HUES6 (cell line): ENCODE results near the gene SMAD7.
A peak's percentile ranks its signal among the peaks of the same experiment; 100 is the strongest.

Experiments used
- H3K27ac ChIP-seq: 2 replicates; pipeline ENCODE4 v1.7.0; 2013; ENCODE audit warnings: low read depth, mild to moderate bottlenecking, low read length, inconsistent platforms
- H3K27me3 ChIP-seq: 2 replicates; pipeline ENCODE4 v1.6.1; 2013; ENCODE audit warnings: low read length; ENCODE audit not compliant: control insufficient read depth, insufficient read depth
- H3K36me3 ChIP-seq: 2 replicates; pipeline ENCODE4 v1.6.1; 2013; ENCODE audit warnings: low read length; ENCODE audit not compliant: control insufficient read depth, insufficient read depth
- H3K4me1 ChIP-seq: 2 replicates; pipeline ENCODE4 v1.6.1; 2013; ENCODE audit warnings: low read length; ENCODE audit not compliant: control insufficient read depth, insufficient read depth
- H3K4me3 ChIP-seq: 2 replicates; pipeline ENCODE4 v1.5.1; 2013; ENCODE audit warnings: low read depth, low read length
- H3K9ac ChIP-seq: one replicate; pipeline ENCODE4 v1.6.1; 2013; ENCODE audit warnings: mild to moderate bottlenecking, low read length
- H3K9me3 ChIP-seq: 2 replicates; pipeline ENCODE4 v1.6.1; 2013; ENCODE audit warnings: low read depth, low read length; ENCODE audit not compliant: control insufficient read depth, insufficient read depth

Gene SMAD7

GRCh38 chr18:48942554-48943261 lies 8.1 kb downstream of the SMAD7 start:
- peak overlapping the region; percentile 2; the same call in 1 of the 2 replicates for H3K4me3 ChIP-seq
- no peaks in the 10 kb centered on the region for H3K27me3 ChIP-seq
- peaks cover 95% of the 10 kb centered on the region for H3K4me1 ChIP-seq
- H3K36me3 ChIP-seq = peaks cover 86% of the 10 kb centered on the region
- H3K27ac ChIP-seq = no peak overlapping the region
- no peak overlapping the region for H3K9ac ChIP-seq
- no peaks in the 10 kb centered on the region for H3K9me3 ChIP-seq

DNA sequence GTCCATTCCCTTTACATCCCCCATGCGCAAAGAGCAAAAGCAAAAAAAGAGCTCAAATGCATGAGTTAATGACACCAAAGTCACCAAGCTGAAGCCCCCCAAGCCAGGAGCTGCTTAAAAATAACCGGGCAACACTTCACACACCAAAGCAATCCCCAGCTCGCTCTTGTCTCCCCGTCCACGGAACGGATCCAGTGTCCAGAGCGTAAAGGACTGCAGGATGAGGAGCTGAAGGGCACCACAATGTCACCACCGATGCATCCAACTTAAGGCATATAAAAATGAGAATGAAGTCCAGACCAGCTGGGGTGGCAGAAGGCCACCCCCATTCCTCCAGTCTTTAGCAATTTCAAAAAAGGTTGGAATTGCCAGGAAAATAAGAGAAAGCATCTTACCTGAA lies 8.7 kb downstream of the SMAD7 start:
- Histone ChIP-seq H3K9me3 (no peaks in the 10 kb centered on the region), H3K4me1 (peaks cover 95% of the 10 kb centered on the region), H3K27me3 (no peaks in the 10 kb centered on the region), H3K27ac (no peak overlapping the region), H3K36me3 (peaks cover 86% of the 10 kb centered on the region), H3K9ac (no peak overlapping the region), H3K4me3 (no peak overlapping the region)

GRCh38 chr18:48941672-48942071 lies 9.1 kb downstream of the SMAD7 start:
- H3K9me3 ChIP-seq = no peaks in the 10 kb centered on the region
- H3K9ac ChIP-seq = no peak overlapping the region
- H3K27ac ChIP-seq = no peak overlapping the region
- H3K36me3 ChIP-seq = peaks cover 83% of the 10 kb centered on the region
- no peaks in the 10 kb centered on the region for H3K27me3 ChIP-seq
- peaks cover 93% of the 10 kb centered on the region for H3K4me1 ChIP-seq
- H3K4me3 ChIP-seq = no peak overlapping the region

GRCh38 chr18:48940854-48941611 lies 9.7 kb downstream of the SMAD7 start:
- Histone ChIP-seq H3K27me3 (no peaks in the 10 kb centered on the region), H3K36me3 (peaks cover 82% of the 10 kb centered on the region), H3K9ac (no peak overlapping the region), H3K4me1 (peaks cover 93% of the 10 kb centered on the region), H3K9me3 (no peaks in the 10 kb centered on the region), H3K27ac (no peak overlapping the region), H3K4me3 (no peak overlapping the region; the same call in 1 of the 2 replicates)

DNA sequence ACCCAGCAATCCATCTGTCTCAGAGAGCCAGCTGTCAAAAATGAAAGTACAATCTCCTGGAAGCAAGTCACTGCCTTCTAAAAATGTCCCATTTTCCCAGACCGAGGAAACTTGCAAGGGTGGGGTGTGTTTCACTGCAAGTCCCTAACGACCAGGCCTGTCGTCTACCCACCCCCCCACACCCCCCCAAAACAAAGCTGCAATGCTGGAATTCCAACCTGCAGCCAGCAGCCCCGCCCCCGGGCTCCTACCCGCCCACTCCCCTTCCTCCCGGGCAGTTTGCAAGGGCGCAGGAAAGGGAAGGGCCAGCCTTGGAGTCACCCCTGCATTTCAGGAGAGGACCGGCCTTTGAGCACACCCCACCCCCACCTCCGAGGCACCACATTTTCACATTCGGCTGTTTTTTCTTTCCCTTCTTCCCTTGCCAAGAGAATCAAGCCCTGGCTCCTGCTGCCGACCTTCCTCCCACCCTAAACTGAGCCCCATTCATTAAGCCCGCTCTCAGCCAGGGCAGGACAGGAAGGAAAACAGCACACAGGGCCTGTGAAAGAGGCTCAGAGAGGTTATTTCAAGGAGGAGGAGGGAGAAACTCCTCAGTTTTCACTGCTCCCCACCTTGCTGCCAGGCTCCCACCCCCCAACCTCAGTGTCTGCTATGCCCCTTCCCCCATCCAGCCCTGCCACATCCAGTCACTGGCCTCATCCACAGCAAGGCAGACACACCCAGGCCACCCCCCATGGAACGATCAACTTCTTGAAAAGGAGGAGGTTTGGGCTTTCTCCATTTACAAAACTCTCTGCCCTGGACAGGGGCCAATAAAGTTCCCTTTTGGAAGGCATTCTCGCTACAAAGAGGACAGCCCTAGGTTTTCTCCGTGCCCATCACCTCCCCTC lies 11.3 kb downstream of the SMAD7 start:
- Histone ChIP-seq H3K27ac (no peak overlapping the region), H3K36me3 (peaks cover 77% of the 10 kb centered on the region), H3K4me3 (peak overlapping the region; percentile 27), H3K4me1 (peaks cover 95% of the 10 kb centered on the region), H3K27me3 (no peaks in the 10 kb centered on the region), H3K9ac (no peak overlapping the region), H3K9me3 (no peaks in the 10 kb centered on the region)

DNA sequence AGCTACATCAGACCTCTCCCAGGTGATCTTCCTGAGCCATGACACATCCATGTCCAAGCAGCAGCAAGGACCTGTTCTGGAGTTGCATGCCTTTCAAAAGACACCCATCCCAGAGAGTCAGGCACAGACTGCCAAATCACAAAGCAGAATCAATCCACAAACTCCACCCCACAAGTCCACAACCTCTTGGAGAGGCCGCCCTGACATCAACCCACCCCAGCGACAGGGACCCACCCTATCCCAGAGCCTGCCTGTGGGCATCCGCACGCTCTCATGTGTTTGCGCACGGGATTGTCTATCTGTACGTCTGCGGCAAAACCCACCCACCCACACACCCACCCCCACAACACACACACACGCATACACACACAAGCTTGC lies 11.9 kb downstream of the SMAD7 start:
- Histone ChIP-seq H3K9me3 (no peaks in the 10 kb centered on the region), H3K4me3 (no peak overlapping the region), H3K9ac (no peak overlapping the region), H3K27ac (no peak overlapping the region), H3K27me3 (no peaks in the 10 kb centered on the region), H3K36me3 (peaks cover 73% of the 10 kb centered on the region), H3K4me1 (peaks cover 95% of the 10 kb centered on the region)

DNA sequence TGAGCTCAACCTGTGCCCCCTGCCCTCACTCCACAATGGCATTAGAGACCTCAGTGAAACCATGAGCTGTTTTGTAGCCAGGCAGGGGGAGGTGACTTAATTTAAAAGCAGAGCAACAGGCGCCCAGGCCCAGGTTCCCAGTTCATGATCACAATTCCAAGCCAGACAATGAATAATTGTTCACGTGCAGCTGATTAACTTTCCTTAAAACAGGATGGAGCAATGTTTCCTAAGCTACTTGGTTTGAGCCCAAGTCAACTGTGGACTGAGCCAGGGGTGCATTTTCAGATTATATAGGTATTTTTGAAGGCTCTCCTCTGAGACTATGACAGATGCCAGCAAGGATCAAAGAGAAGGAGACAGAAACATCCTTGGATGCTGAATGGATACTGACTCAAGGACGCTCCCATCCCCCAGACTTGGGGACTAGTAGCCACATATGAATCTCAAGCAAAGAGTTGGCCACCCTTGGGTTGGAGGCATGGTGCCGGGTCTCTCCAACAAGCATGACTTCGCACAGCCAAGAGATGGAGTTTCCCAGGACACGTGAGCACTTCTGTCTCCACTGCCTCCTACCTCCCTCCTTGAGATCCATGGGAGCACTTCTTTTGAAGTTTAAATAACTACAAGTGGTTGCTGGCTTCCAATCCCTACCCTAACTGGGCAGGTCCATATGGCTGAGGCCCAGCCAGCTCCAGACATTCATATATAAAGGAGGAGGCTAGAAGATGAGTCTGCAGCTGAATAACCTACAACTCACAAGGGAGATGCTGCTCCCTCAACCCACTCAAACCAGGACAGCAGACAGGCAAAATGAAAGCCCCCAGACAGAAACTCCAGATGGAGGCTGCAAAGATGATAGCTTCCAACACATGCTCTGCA lies 12.7 kb downstream of the SMAD7 start:
- H3K9ac ChIP-seq = no peak overlapping the region
- H3K36me3 ChIP-seq = peaks cover 69% of the 10 kb centered on the region
- H3K4me3 ChIP-seq = no peak overlapping the region
- no peaks in the 10 kb centered on the region for H3K9me3 ChIP-seq
- no peak overlapping the region for H3K27ac ChIP-seq
- H3K4me1 ChIP-seq = peaks cover 95% of the 10 kb centered on the region
- no peaks in the 10 kb centered on the region for H3K27me3 ChIP-seq

DNA sequence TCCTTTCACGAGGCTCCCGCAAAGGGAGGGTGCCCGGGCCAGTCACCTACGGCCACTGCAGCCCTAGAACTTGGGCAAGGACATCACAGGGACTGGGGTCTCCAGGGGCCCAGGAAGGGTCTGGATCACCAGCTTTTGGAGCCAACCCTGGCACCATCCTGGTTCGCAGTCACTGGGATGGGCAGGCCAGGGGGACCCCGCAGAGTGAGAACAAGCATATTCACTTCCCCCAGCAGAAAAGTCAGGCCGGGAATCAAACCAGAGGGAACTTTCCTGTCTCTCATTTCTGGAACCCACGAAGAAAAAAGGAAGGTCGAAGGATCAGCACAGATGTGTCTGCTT lies 15.4 kb downstream of the SMAD7 start:
- Histone ChIP-seq H3K9me3 (no peaks in the 10 kb centered on the region), H3K4me3 (no peak overlapping the region), H3K27me3 (no peaks in the 10 kb centered on the region), H3K9ac (no peak overlapping the region), H3K4me1 (peaks cover 96% of the 10 kb centered on the region), H3K27ac (no peak overlapping the region; the same call in 1 of the 2 replicates), H3K36me3 (peaks cover 48% of the 10 kb centered on the region; the same call in 1 of the 2 replicates)

- Histone ChIP-seq H3K27ac (no peak overlapping the region; the same call in 1 of the 2 replicates), H3K4me3 (no peak overlapping the region), H3K4me1 (peaks cover 96% of the 10 kb centered on the region), H3K9me3 (no peaks in the 10 kb centered on the region), H3K36me3 (peaks cover 44% of the 10 kb centered on the region; the same call in 1 of the 2 replicates), H3K27me3 (no peaks in the 10 kb centered on the region), H3K9ac (no peak overlapping the region)
Measured at GRCh38 chr18:48934723-48935432, 15.9 kb downstream of the SMAD7 start.

GRCh38 chr18:48934415-48934722 lies 16.4 kb downstream of the SMAD7 start:
- peaks cover 96% of the 10 kb centered on the region for H3K4me1 ChIP-seq

More at GRCh38 chr18:48934415-48934722, 16.4 kb downstream of the SMAD7 start:
- Histone ChIP-seq H3K27me3 (no peaks in the 10 kb centered on the region), H3K4me3 (no peak overlapping the region), H3K36me3 (peaks cover 43% of the 10 kb centered on the region; the same call in 1 of the 2 replicates), H3K27ac (no peak overlapping the region), H3K9ac (no peak overlapping the region), H3K9me3 (no peaks in the 10 kb centered on the region)
